Keratinocyte (primary cell): ENCODE results near the gene RESP18. TPM values are rescaled to one million over a fixed set of nuclear protein-coding genes. Genes with fewer than 3 reads are reported as not detected.

Experiments used
- DNase-seq: peaks from one replicate; pipeline ENCODE4 v3.0.0-alpha.2; 2011; ENCODE audit warnings: low read depth, missing footprints, low spot score
- FAIRE-seq: peaks from 2 replicates; lab custom pipeline; 2011; peaks lifted over from hg19 to GRCh38; lab: Jason Lieb, UNC
- H2AFZ ChIP-seq: 2 replicates; pipeline ENCODE4 v1.6.0; 2012; ENCODE audit warnings: low read length, control low read depth, inconsistent platforms; ENCODE audit not compliant: control insufficient read depth
- H3K27ac ChIP-seq: 2 replicates; pipeline ENCODE4 v1.5.1; 2011; ENCODE audit warnings: low read length; ENCODE audit not compliant: control insufficient read depth, insufficient read depth
- H3K27me3 ChIP-seq: 3 replicates; pipeline ENCODE4 v1.6.0; 2011; ENCODE audit warnings: low read length; ENCODE audit not compliant: control insufficient read depth, insufficient read depth; ENCODE audit errors: extremely low read depth
- H3K36me3 ChIP-seq, 2 experiments: 2 replicates in 1 of 2; 3 replicates in 1 of 2; pipeline ENCODE4 v1.5.1; 2011; ENCODE audit warnings: low read length in 2 of 2, mild to moderate bottlenecking in 1 of 2; ENCODE audit not compliant: control insufficient read depth in 2 of 2, insufficient read depth in 2 of 2; ENCODE audit errors: extremely low read depth in 1 of 2
- H3K4me1 ChIP-seq: 3 replicates; pipeline ENCODE4 v1.5.1; 2011; ENCODE audit warnings: low read length; ENCODE audit not compliant: control insufficient read depth, insufficient read depth; ENCODE audit errors: extremely low read depth
- H3K4me2 ChIP-seq: 3 replicates; pipeline ENCODE4 v1.6.0; 2011; ENCODE audit warnings: low read depth, low read length; ENCODE audit not compliant: control insufficient read depth, insufficient read depth; ENCODE audit errors: extremely low read depth
- H3K4me3 ChIP-seq, 3 experiments: fragments of 200-600 bp in 1 of 3; sonication (generic) in 1 of 3; 2 replicates in 2 of 3; 3 replicates in 1 of 3; pipeline ENCODE4 v1.5.1; 2011 to 2016; ENCODE audit warnings: low read length in 3 of 3, mild to moderate bottlenecking in 3 of 3, control low read depth in 2 of 3, inconsistent platforms in 1 of 3, low read depth in 1 of 3, mixed read lengths in 1 of 3, mixed run types in 1 of 3, moderate library complexity in 1 of 3; ENCODE audit not compliant: control insufficient read depth in 2 of 3, insufficient read depth in 2 of 3; ENCODE audit errors: extremely low read depth in 1 of 3
- H3K79me2 ChIP-seq: 2 replicates; pipeline ENCODE4 v1.6.0; 2012; ENCODE audit warnings: low read length; ENCODE audit not compliant: control insufficient read depth, insufficient read depth
- H3K9ac ChIP-seq: 3 replicates; pipeline ENCODE4 v1.6.0; 2011; ENCODE audit warnings: low read length; ENCODE audit not compliant: control insufficient read depth, insufficient read depth; ENCODE audit errors: extremely low read depth
- H3K9me1 ChIP-seq: 3 replicates; pipeline ENCODE4 v1.6.0; 2011; ENCODE audit warnings: low read length; ENCODE audit not compliant: control insufficient read depth, insufficient read depth; ENCODE audit errors: extremely low read depth
- H3K9me3 ChIP-seq: 2 replicates; pipeline ENCODE4 v1.5.1; 2012; ENCODE audit warnings: low read depth, low read length; ENCODE audit not compliant: control insufficient read depth
- H4K20me1 ChIP-seq: 3 replicates; pipeline ENCODE4 v1.6.0; 2011; ENCODE audit warnings: low read length; ENCODE audit not compliant: control insufficient read depth, insufficient read depth; ENCODE audit errors: extremely low read depth
- EZH2 ChIP-seq: IDR thresholded peaks from one replicate; pipeline ENCODE4 v1.6.1; 2012; ENCODE audit warnings: inconsistent platforms, mild to moderate bottlenecking, low read length, moderate library complexity
- dilution Hi-C: fragments of 300-500 bp; cut with MboI; formaldehyde crosslinking; loops from one replicate; pipeline ENCODE4 v1.7.0; 2020; ENCODE audit warnings: low sequenced_read_pairs; ENCODE audit not compliant: extremely low pct_ligation_motif_present
- polyA plus RNA-seq, 5 experiments: library from polyadenylated mRNA; depleted of rRNA in 3 of 5; stranded (reverse) in 3 of 5; stranded (forward) in 1 of 5; unstranded in 1 of 5; fragments of >200 nt; gene quantifications; 1 replicate in 1 of 5; 2 replicates in 3 of 5; 3 replicates in 1 of 5; pipeline versions ENCODE4 v1.2.1 to v1.2.3, GENCODE V29; 2011 to 2012; ENCODE audit warnings: missing spikeins in 2 of 5, low read depth in 1 of 5, low replicate concordance in 1 of 5
- TF ChIP-seq, protein P1 (sequence below), 3 experiments: IDR thresholded peaks in 1 of 3; conservative IDR thresholded peaks in 1 of 3; optimal IDR thresholded peaks in 1 of 3; 2 replicates in 2 of 3; 3 replicates in 1 of 3; pipeline versions ENCODE3 to v1.5.1; 2011; ENCODE audit warnings: low read length in 3 of 3, mild to moderate bottlenecking in 3 of 3, moderate library complexity in 2 of 3, control low read depth in 1 of 3, inconsistent platforms in 1 of 3; ENCODE audit not compliant: insufficient read depth in 2 of 3; ENCODE audit errors: extremely low read depth in 1 of 3

Gene RESP18
- polyA plus RNA-seq, 1 donor (not counting 4 experiments of a cell fraction or from before 2014, with no cell fraction given): not detected

DNA sequence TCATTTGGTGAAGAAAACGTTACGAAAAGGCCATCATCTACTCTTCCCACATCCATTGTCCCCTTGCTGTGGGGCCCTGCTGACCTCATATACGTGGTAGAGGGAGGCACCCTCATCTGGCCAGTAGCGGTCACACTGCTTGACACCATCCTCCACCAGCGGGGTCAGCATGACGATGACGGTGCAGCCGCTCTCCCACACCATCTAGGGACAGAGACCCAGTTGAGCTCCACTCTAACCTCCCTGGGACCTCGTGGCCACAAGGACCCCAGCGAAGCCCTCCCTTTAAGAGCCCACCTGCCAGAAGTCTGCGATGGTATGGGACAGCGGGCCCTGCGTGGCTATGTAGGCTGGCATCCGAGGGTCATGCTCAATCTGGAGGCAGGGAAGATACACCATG lies 36.4 kb downstream of the RESP18 start:
- H3K4me1 ChIP-seq: peaks cover 4% of the 10 kb centered on the region
- H3K79me2 ChIP-seq: no peaks in the 10 kb centered on the region
- H3K9me3 ChIP-seq: no peaks in the 10 kb centered on the region
- H3K4me3 ChIP-seq: no peak overlapping the region
- peaks cover 20% of the 10 kb centered on the region for H3K27me3 ChIP-seq
- no peak for FAIRE-seq
- dilution Hi-C loops: no loop called here
- H3K9me1 ChIP-seq: no peaks in the 10 kb centered on the region
- no peak for TF ChIP-seq EZH2
- TF ChIP-seq, protein P1, sequence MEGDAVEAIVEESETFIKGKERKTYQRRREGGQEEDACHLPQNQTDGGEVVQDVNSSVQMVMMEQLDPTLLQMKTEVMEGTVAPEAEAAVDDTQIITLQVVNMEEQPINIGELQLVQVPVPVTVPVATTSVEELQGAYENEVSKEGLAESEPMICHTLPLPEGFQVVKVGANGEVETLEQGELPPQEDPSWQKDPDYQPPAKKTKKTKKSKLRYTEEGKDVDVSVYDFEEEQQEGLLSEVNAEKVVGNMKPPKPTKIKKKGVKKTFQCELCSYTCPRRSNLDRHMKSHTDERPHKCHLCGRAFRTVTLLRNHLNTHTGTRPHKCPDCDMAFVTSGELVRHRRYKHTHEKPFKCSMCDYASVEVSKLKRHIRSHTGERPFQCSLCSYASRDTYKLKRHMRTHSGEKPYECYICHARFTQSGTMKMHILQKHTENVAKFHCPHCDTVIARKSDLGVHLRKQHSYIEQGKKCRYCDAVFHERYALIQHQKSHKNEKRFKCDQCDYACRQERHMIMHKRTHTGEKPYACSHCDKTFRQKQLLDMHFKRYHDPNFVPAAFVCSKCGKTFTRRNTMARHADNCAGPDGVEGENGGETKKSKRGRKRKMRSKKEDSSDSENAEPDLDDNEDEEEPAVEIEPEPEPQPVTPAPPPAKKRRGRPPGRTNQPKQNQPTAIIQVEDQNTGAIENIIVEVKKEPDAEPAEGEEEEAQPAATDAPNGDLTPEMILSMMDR (optimal IDR thresholded peaks at IDR 0.05 in 1 of 3, IDR thresholded peaks at IDR 0.05 in 1 of 3, conservative IDR thresholded peaks at IDR 0.05 in 1 of 3; ENCODE audit: extremely low read depth in 1 of 3, insufficient read depth in 2 of 3, low read length in 3 of 3): no peak
- no peak overlapping the region for H3K4me2 ChIP-seq
- H3K27ac ChIP-seq: no peak overlapping the region
- no peak overlapping the region for H2AFZ ChIP-seq
- DNase-seq: no peak
- no peak overlapping the region for H3K9ac ChIP-seq
- no peaks in the 10 kb centered on the region for H3K36me3 ChIP-seq
- no peaks in the 10 kb centered on the region for H4K20me1 ChIP-seq

DNA sequence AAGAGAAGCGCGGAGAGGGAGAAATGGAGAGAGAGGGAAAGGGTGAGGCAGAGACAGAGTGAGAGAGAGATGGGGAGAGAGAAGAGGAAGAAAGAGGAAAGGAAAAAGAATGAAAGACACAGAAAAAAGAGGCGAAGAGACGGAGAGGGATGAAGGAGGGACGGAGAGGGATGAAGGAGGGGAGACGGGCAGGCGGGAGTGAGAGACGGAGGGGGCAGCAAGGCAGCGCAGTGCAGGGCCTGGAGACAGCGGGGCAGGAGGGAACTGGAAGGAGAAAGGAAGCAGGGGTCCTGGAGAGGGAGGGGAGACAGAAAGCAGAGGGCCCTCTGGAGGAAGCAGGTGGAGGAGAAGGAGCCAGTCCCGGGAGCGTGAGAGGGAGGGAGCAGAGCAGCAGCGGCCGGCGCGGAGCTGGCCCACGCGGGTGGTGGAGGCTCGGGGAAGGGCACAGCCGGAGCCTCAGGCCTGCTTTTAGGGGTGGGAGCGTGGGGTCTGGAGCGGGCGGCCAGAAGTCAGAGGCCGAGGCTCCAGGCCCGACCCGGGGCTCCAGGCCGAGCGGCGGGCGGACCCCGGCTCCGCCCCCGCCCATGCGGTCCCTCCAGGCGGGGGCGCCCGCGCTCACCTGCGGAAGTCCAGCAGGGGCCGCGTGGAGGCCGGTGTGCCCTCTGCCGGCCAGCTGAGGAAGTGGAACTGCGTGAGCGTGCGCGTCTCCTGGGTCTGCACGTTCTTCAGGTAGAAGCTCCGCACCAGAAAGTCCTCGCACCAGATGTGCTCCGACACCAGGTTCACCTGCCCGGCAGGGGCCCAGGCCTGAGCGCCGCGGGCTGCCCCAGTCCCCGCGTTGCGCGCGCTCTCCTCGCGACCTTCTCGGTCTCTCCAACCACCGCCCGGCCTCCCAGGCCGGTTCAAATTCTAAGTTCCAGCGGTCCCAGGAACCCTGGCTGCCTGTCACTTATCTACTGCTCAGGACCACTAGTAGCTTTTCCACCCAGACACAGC lies 37.9 kb downstream of the RESP18 start:
- peak overlapping the region in 2 of 3 experiments; percentile 29 to 59 for H3K4me3 ChIP-seq
- no peaks in the 10 kb centered on the region for H4K20me1 ChIP-seq
- no peaks in the 10 kb centered on the region for H3K9me3 ChIP-seq
- peak overlapping the region; percentile 3 for H3K27ac ChIP-seq
- H2AFZ ChIP-seq: peak overlapping the region; percentile 76
- H3K36me3 ChIP-seq: no peaks in the 10 kb centered on the region
- dilution Hi-C loops: no loop called here
- TF ChIP-seq, protein P1 (optimal IDR thresholded peaks at IDR 0.05 in 1 of 3, IDR thresholded peaks at IDR 0.05 in 1 of 3, conservative IDR thresholded peaks at IDR 0.05 in 1 of 3; ENCODE audit: extremely low read depth in 1 of 3, insufficient read depth in 2 of 3, low read length in 3 of 3): peak in 2 of 3 experiments; percentile 87 to 90
- no peak for TF ChIP-seq EZH2
- peaks cover 9% of the 10 kb centered on the region for H3K4me1 ChIP-seq
- peak overlapping the region; percentile 76 for H3K4me2 ChIP-seq
- no peaks in the 10 kb centered on the region for H3K79me2 ChIP-seq
- H3K9ac ChIP-seq: peak overlapping the region; percentile 68
- FAIRE-seq (peak; percentile 74), DNase-seq (peak; percentile 63)
- peaks cover 5% of the 10 kb centered on the region for H3K27me3 ChIP-seq
- no peaks in the 10 kb centered on the region for H3K9me1 ChIP-seq
